ENCODE results near the gene IQUB. TPM values are rescaled to one million over a fixed set of nuclear protein-coding genes. Genes with fewer than 3 reads are reported as not detected.
A peak's percentile ranks its signal among the peaks of the same experiment; 100 is the strongest.
"Not testable (repeated sequence)": the region's sequence is repeated elsewhere in the genome, so short reads cannot be mapped to it uniquely, and the experiment has no call there.

Gene IQUB
- total and polyA plus RNA-seq, 5 donors: 0.07 to 0.79 (median 0.58) TPM

DNA sequence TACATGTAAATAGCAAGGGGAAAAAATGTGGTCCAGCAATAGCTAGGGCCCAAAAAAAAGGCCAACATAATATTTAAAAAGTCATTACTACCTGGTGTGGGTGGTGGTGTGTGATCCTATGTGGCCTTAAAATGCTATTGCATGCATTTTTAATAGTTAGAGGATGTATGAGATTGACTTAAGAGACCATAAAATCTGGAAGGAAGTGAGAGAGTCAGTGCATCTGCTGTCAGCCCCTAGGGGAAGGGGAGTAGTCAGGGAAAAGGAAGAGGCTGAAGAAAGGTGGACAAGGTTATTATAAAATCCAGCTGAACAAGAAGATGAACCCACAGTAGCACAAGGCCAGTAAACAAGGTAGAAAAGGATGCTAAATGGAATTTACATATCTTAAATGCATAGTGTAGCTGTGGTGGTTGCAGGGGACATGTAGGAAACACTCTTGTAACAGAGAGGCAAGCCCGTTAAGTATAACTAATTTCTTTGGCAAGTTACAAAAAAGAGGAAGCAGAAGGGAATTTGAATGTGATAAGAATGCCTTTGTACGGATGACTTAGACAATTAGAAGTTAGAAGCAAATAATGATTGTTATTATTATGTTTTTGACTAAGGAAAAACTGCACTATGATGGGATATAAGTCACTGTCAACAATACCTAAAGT lies 35.1 kb upstream of the IQUB start:
- H3K27ac ChIP-seq (ENCODE audit: low read length): no peak overlapping the region
- intact Hi-C loops (cut with DNase I): no loop called here
- ATAC-seq: no peak
- 29% methylated on average over 2 of the region's 2 CpGs for WGBS
- H3K4me3 ChIP-seq (ENCODE audit: low read length): no peak overlapping the region
- no peaks in the 10 kb centered on the region for H3K27me3 ChIP-seq (ENCODE audit: control insufficient read depth, insufficient read depth)
- DNase-seq: no peak
- H3K9me3 ChIP-seq (ENCODE audit: control insufficient read depth, low read length): no peaks in the 10 kb centered on the region
- H3K4me1 ChIP-seq (ENCODE audit: control insufficient read depth, insufficient read depth, low read length): no peaks in the 10 kb centered on the region

DNA sequence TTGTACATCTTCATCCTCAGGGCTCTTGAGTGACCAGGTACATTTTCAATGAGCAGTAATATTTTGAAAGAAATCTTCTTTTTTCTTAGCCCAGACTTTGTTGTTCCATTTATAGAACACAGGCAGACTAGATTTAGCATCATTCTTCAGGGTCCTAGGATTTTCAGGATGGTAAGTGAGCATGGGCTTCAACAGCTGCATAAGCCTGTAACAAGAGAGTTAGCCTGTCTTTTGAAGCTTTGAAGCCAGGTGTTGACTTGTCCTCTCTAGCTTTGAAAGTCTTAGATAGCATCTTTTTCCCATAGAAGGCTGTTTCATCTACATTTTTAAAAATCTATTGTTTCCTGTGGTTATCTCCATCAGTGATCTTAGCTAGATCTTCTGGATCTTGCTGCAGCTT lies 27.7 kb upstream of the IQUB start:
- DNase-seq (no peak), ATAC-seq (no peak)
- intact Hi-C loops (cut with DNase I): no loop called here
- Histone ChIP-seq H3K4me1 (ENCODE audit: control insufficient read depth, insufficient read depth, low read length) (no peaks in the 10 kb centered on the region), H3K27ac (ENCODE audit: low read length) (no peak overlapping the region), H3K4me3 (ENCODE audit: low read length) (no peak overlapping the region), H3K9me3 (ENCODE audit: control insufficient read depth, low read length) (no peaks in the 10 kb centered on the region), H3K27me3 (ENCODE audit: control insufficient read depth, insufficient read depth) (no peaks in the 10 kb centered on the region)

DNA sequence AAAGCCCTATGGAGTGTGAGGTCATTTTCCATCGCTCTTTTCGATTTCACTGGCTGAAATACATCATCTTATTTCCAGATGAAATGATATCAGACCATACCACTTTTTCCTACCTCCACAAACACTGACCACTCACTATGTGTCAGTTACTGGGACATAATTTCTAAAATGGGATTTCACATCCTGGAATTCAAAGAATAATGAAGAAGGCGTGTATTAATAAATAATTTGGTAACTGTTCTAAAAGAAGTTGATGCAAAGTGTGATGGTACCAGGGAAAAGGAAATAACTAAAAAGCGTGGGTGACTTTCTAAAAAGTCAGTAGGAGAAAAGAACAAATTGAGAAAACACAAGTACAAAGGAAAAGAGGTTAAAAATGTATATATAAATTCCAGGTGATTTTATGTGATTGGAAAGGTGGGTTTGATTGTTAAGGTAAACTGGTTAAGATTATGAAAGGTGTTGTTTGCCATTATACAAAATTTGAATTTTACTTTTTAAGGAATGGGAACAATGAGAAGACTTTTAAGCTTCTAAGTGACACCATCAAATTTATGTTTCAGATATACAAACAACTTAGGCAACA lies 24.0 kb upstream of the IQUB start:
- Histone ChIP-seq H3K27ac (ENCODE audit: low read length) (peak overlapping the region; percentile 80), H3K4me3 (ENCODE audit: low read length) (peak overlapping the region; percentile 89), H3K4me1 (ENCODE audit: control insufficient read depth, insufficient read depth, low read length) (peaks cover 4% of the 10 kb centered on the region), H3K27me3 (ENCODE audit: control insufficient read depth, insufficient read depth) (no peaks in the 10 kb centered on the region), H3K9me3 (ENCODE audit: control insufficient read depth, low read length) (no peaks in the 10 kb centered on the region)
- ATAC-seq (no peak), DNase-seq (no peak)
- intact Hi-C loops (cut with DNase I): no loop called here
- WGBS: 42% methylated on average over 4 of the region's 4 CpGs

DNA sequence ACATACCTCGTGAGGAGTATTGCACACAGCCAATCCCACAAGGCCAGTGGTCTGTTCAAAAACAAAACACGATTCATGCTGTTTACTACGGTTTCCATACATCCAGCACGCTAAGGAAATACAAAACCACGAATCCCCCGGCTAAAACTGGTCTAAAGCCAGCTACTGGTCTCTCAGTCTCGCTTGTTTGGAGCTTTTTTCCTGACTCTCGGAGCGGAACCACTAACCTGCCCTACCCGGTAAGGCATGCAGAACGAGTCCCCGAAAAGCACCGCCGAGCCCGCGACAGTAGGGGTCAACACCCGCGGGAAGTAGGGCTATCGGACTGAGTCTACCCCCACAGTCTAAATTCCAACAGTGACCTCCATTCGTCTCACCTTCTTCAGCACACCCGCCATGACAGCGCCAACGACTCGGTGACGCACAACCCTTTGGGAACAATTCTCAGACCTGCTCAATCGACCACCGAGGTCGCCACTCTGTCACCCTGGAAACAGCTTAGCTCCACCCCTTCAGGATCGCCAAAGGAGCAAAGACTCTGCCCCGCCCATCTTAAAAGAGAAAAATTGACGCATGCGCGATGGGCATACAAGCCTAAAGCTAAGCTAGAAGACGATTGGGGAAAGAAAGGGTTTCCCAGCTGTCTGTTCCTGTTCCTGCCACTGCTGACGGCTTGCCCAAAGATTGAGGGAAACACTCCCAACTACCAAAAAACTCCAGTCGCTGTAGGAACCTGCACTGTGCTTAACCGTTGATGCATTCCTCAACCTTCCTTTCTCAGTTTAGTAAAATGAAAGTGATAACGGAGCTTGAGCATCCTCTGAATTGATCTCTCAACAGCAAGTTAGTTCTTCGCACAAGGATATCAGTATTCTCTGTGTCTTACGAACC lies 23.2 kb upstream of the IQUB start, which contains the start of gene NDUFA5:
Gene NDUFA5, minus strand, starts transcription at position 421 of the 891 bp plus-strand sequence. Its CDS starts 23 bp downstream, at position 398.
- Histone ChIP-seq H3K27ac (ENCODE audit: low read length) (peak within 1 kb of the TSS; percentile 91), H3K9me3 (ENCODE audit: control insufficient read depth, low read length) (no peaks in the 10 kb centered on the region), H3K4me1 (ENCODE audit: control insufficient read depth, insufficient read depth, low read length) (peaks cover 4% of the 10 kb centered on the region), H3K4me3 (ENCODE audit: low read length) (peak within 1 kb of the TSS; percentile 89), H3K27me3 (ENCODE audit: control insufficient read depth, insufficient read depth) (no peaks in the 10 kb centered on the region)
- ATAC-seq (peak; percentile 99), DNase-seq (peak; percentile 97)
- under 1% methylated on average over 40 of the region's 40 CpGs for WGBS
- intact Hi-C loops (cut with DNase I): no loop called here

DNA sequence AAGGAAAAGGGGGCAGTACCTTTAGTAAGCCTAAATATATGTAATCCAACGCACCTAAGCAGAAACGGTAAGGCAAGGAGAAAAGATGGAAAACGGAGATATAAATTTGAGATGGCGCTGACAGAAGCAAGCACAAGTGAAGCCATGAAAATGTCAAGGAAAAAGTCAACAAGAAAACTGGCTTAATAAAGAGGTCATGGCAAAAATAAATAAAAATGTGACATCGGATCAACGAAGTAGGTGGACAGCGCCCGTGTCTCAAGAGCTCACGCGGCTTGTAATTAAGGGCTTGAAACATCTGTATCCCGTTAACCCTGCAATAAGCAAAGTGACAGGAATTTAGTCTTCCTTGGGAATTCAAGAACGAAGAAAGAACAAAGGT lies 22.6 kb upstream of the IQUB start:
- peaks cover 4% of the 10 kb centered on the region for H3K4me1 ChIP-seq (ENCODE audit: control insufficient read depth, insufficient read depth, low read length)
- WGBS: 3% methylated on average over 12 of the region's 12 CpGs
- intact Hi-C loops (cut with DNase I): no loop called here
- H3K27ac ChIP-seq (ENCODE audit: low read length): peak overlapping the region; percentile 91
- no peaks in the 10 kb centered on the region for H3K9me3 ChIP-seq (ENCODE audit: control insufficient read depth, low read length)
- peak overlapping the region; percentile 89 for H3K4me3 ChIP-seq (ENCODE audit: low read length)
- peak in 1 of 3 donors; percentile 18 for DNase-seq
- ATAC-seq: peak; percentile 4 to 12
- no peaks in the 10 kb centered on the region for H3K27me3 ChIP-seq (ENCODE audit: control insufficient read depth, insufficient read depth)

DNA sequence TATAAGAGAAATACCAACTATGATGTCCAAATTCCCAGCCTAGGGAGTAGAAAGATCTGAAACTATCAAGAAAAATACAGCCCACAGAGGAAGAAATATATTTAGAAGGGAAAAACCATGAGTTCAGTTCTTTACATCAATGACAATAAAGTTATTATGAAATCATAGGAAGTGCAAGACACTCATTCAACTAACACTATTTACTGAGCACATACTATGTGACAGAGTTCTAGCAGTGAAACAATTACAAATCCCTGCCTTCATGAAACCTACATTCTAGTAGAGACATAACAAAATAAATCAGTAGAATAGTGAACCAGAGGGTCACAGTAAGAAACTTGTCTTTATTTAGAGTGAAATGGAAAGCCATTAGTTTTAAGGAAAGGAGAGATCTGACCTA lies 21.1 kb upstream of the IQUB start:
- H3K4me3 ChIP-seq (ENCODE audit: low read length): peak overlapping the region; percentile 89
- DNase-seq: no peak
- intact Hi-C loops (cut with DNase I): no loop called here

DNA sequence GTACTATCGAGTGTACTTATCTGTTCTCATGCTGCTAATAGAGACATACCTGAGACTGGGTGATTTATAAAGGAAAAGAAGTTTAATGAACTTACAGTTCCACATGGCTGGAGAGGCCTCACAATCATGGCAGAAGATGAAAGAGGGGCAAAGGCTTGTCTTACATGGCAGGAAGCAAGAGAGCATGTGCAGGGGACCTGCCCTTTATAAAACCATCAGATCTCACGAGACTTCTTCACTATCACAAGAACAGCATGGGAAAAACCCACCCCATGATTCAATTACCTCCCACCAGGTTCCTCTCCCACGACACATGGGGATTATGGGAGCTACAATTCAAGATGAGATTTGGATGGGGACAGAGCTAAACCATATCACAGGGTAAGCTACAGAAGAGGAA lies 18.8 kb upstream of the IQUB start:
- Histone ChIP-seq H3K4me3 (ENCODE audit: low read length) (no peak overlapping the region), H3K27ac (ENCODE audit: low read length) (peak overlapping the region; percentile 17), H3K4me1 (ENCODE audit: control insufficient read depth, insufficient read depth, low read length) (peaks cover 4% of the 10 kb centered on the region), H3K27me3 (ENCODE audit: control insufficient read depth, insufficient read depth) (no peaks in the 10 kb centered on the region), H3K9me3 (ENCODE audit: control insufficient read depth, low read length) (no peaks in the 10 kb centered on the region)
- no peak for ATAC-seq
- intact Hi-C loops (cut with DNase I): no loop called here
- 72% methylated on average over 3 of the region's 3 CpGs for WGBS
- no peak for DNase-seq

More for the DNA sequence above, 21.1 kb upstream of the IQUB start:
- ATAC-seq: no peak
- Histone ChIP-seq H3K9me3 (ENCODE audit: control insufficient read depth, low read length) (no peaks in the 10 kb centered on the region), H3K27me3 (ENCODE audit: control insufficient read depth, insufficient read depth) (no peaks in the 10 kb centered on the region), H3K4me1 (ENCODE audit: control insufficient read depth, insufficient read depth, low read length) (peaks cover 4% of the 10 kb centered on the region), H3K27ac (ENCODE audit: low read length) (no peak overlapping the region)

DNA sequence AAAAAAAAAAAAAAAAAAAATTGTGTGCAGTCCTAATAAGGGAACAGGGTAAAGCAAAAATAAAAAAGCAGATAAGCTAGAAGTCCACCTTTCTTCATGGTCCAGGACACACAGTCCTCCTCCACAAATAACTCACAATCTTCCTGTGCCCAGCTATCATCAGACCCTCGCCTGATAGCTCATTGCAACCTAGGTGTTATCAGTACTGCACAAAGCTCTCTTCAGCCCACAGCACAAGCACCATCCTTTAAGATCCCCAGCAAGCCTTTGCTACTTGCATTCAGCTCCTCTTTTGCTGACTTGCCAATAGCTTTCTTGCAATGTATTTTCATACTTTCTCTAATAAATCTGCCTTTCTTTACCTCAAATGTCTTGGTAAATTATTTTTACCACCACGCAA lies 18.2 kb upstream of the IQUB start:
- ATAC-seq: peak in 1 of 2 donors; percentile 75
- peak overlapping the region; percentile 58 for H3K27ac ChIP-seq (ENCODE audit: low read length)

DNA sequence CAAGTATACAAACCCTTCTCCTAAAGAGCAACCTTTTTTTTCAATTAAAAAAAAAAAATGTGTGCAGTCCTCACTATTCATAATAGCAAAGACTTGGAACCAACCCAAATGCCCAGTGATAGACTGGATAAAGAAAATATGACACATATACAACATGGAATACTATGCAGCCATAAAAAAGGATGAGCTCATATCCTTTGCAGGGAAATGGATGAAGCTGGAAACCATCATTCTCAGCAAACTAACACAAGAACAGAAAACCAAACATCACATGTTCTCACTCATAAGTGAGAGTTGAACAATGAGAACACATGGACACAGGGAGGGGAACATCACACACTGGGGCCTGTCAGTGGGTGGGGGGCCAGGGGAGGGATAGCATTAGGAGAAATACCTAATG lies 17.7 kb upstream of the IQUB start:
- H3K27me3 ChIP-seq (ENCODE audit: control insufficient read depth, insufficient read depth); DNase-seq; H3K27ac ChIP-seq (ENCODE audit: low read length); H3K4me1 ChIP-seq (ENCODE audit: control insufficient read depth, insufficient read depth, low read length); ATAC-seq; H3K4me3 ChIP-seq (ENCODE audit: low read length); H3K9me3 ChIP-seq (ENCODE audit: control insufficient read depth, low read length); intact Hi-C loops (cut with DNase I): not testable (repeated sequence)

More for the DNA sequence above, 18.2 kb upstream of the IQUB start:
- Histone ChIP-seq H3K27me3 (ENCODE audit: control insufficient read depth, insufficient read depth) (no peaks in the 10 kb centered on the region), H3K9me3 (ENCODE audit: control insufficient read depth, low read length) (no peaks in the 10 kb centered on the region), H3K4me1 (ENCODE audit: control insufficient read depth, insufficient read depth, low read length) (peaks cover 4% of the 10 kb centered on the region), H3K4me3 (ENCODE audit: low read length) (no peak overlapping the region)
- 83% methylated on average over 2 of the region's 2 CpGs for WGBS
- DNase-seq: no peak
- intact Hi-C loops (cut with DNase I): no loop called here

DNA sequence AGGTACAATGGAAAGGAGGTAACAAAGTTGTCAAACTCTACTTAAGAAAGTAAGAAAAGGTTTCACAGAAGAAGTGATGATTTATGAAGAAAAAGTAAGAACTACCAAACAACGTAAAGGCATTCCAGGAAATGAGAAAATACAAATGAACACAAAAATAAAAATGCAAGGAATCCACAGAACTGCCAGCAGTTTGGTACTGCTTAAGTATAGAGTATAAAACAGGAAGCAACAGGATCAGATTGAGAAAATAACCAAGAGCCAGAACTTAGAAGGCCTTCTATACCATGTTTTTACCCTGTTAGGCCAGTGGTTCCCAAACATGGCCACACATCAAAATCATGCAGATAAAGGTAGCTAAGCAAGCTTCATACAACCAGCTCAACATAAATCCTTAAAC lies 14.0 kb upstream of the IQUB start:
- DNase-seq (no peak), ATAC-seq (no peak)
- Histone ChIP-seq H3K27me3 (ENCODE audit: control insufficient read depth, insufficient read depth) (no peaks in the 10 kb centered on the region), H3K27ac (ENCODE audit: low read length) (no peak overlapping the region), H3K9me3 (ENCODE audit: control insufficient read depth, low read length) (no peaks in the 10 kb centered on the region), H3K4me1 (ENCODE audit: control insufficient read depth, insufficient read depth, low read length) (no peaks in the 10 kb centered on the region), H3K4me3 (ENCODE audit: low read length) (no peak overlapping the region)
- WGBS: 84% methylated on average over 1 of the region's 1 CpG
- intact Hi-C loops (cut with DNase I): no loop called here

DNA sequence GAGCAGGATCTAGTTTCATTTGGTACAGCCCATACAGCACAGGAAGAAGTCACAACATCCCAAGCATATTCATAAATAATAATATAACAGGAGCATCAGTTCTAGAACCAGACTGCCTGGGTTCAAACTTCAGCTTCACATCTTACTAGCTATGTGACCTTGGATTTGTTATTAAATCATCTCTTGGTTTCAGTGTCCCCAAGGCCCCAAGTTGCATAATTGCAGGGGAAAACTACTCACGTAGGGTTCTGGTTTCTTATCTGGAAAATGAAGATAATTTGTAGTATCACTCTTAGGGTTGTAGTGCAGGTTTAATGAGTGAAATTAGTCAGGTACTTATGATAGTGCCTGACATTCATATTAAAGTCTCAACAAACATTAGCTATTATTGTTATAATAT lies 5.5 kb upstream of the IQUB start:
- DNase-seq (no peak), ATAC-seq (no peak)
- peaks cover 1% of the 10 kb centered on the region for H3K4me1 ChIP-seq (ENCODE audit: control insufficient read depth, insufficient read depth, low read length)
- intact Hi-C loops (cut with DNase I): no loop called here
- H3K4me3 ChIP-seq (ENCODE audit: low read length): no peak overlapping the region
- no peaks in the 10 kb centered on the region for H3K27me3 ChIP-seq (ENCODE audit: control insufficient read depth, insufficient read depth)
- 32% methylated on average over 1 of the region's 1 CpG for WGBS
- no peaks in the 10 kb centered on the region for H3K9me3 ChIP-seq (ENCODE audit: control insufficient read depth, low read length)
- H3K27ac ChIP-seq (ENCODE audit: low read length): no peak overlapping the region

Measured in right cardiac atrium (tissue), 5 donors.